GM12801 (cell line): ENCODE measurements around the gene ACTA1.

Source experiments
- TF ChIP-seq, protein P1 (sequence below): IDR thresholded peaks from one replicate; pipeline ENCODE4 v1.5.1; 2011; ENCODE audit warnings: control low read depth; ENCODE audit not compliant: insufficient read length; ENCODE audit errors: extremely low read depth

ACTA1 gene

DNA sequence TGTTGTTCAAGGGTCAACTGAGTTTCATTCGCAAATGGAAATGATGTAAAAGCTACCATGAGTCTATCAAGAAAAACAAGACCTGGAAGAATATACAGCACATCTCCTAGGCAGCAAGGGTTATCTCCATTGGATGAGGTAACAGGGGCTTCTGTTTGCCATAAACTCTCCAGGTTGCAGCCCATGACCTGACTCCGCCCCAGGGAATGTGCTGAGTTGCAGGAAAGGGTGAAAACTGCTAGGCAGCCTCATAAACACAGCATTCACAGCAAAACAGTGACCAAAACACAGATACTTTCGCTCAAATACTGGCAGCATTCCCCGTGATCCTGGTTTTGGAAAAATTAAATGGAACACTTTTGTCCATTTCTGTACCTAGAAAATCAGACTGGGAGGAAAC lies 20.2 kb upstream of the ACTA1 start:
- TF ChIP-seq, protein P1, sequence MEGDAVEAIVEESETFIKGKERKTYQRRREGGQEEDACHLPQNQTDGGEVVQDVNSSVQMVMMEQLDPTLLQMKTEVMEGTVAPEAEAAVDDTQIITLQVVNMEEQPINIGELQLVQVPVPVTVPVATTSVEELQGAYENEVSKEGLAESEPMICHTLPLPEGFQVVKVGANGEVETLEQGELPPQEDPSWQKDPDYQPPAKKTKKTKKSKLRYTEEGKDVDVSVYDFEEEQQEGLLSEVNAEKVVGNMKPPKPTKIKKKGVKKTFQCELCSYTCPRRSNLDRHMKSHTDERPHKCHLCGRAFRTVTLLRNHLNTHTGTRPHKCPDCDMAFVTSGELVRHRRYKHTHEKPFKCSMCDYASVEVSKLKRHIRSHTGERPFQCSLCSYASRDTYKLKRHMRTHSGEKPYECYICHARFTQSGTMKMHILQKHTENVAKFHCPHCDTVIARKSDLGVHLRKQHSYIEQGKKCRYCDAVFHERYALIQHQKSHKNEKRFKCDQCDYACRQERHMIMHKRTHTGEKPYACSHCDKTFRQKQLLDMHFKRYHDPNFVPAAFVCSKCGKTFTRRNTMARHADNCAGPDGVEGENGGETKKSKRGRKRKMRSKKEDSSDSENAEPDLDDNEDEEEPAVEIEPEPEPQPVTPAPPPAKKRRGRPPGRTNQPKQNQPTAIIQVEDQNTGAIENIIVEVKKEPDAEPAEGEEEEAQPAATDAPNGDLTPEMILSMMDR: no peak

DNA sequence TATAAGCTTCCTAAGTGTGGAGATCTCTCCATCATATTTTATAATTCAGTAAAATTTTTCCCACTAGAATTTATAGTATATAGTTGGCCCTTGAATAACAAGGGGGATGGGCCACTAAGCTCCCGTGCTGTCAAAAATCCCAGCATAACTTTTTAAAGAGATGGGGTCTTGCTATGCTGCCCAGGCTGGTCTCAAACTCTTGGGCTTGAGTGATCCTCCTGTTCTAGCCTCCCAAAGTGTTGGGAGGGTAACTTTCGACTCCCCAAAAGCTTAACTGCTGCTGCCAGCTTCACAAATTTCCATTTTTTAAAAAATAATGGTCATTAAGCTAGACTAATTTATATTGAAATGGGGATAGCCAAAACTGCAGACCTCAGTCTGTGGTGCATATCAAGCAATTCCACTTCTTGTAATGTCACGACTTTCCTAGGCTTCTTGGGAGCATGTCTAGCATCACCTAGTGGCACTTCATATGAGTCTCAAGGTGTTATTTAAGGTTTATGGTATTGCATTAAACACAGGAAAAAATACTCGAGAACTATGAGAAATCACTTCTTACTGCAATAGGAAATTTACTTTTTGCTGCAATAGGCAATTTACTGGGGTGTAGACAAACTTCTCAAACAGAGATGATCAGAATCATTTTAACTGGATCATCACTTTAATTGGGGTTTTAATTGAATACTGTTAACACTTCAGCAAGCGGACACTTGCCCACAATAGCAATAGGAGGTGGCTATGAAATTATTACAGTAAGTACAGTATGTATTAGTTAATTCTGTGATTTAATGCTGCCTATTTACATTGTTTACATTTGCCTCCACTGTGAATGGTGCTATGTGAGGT lies 19.3 kb upstream of the ACTA1 start:
- TF ChIP-seq, protein P1: no peak

DNA sequence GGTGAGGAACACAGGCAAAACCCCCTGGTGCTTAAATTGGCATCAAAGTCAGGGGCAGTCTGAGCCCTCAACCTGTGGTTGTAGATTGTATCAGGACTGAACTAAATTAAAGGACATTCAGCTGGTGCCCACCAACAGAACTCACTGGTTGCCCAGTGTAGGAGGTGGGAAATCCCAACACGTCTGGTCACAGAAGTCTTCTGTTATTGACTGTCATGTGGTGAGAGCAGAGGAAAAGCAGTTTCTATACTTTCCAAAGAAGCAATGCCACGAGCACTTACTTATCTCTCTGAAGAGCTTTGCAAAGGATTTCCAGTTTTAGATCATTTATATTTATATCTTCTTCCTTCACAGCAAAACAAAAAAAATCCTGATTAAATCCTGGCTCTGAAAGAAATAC lies 15.0 kb upstream of the ACTA1 start:
- TF ChIP-seq, protein P1: no peak

DNA sequence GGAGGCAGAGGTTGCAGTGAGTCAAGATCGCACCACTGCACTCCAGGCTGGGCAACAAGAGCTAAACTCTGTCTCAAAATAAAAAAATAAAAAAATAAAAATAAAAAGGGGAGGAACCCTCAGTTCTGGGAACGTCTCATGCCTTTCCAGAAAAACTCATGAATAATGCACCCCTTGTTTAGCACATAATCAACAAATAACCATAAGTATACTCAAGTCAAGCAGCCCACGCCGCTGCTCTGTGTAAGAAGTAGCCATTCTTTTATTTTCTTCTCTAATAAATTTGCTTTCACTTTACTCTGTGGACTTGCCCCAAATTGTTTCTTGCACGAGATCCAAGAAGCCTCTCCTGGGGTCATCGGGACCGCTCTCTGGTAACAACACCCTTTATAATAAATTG lies 14.5 kb upstream of the ACTA1 start:
- TF ChIP-seq, protein P1: no peak

DNA sequence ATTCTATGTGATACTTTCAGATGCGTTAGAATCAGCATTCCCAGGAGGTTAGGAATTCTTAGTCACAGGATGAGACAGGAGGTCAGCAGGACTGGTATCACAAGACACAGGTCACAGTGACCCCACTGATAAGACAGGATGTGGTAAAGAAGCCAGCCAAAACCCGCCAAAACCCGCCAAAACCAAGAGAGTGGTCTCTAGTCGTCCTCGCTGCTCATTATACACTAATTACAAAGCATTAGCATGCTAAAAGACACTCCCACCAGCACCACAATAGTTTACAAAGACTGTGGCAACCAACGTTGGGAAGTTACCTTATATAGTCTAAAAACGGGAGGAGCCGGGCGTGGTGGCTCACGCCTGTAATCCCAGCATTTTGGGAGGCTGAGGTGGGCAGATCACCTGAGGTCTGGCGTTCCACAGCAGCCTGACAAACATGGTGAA lies 13.9 kb upstream of the ACTA1 start:
- TF ChIP-seq, protein P1: no peak

DNA sequence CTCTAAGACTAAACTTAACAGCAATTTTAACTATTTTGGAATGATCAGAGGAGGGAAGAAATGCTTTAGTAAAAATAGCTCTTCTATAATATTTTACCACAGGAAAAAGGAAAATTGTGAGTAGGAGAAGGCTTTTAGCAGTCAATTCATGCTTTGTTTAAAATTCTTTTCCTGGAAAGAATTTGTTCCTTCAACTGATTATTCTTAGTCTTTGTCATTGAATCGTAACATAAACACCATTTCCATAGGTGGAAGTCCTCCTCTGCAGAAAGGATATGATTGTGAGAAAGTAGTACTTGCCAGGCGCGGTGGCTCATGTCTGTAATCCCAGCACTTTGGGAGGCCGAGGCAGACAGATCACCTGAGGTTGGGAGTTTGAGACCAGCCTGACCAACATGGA lies 11.9 kb upstream of the ACTA1 start:
- TF ChIP-seq, protein P1: no peak

DNA sequence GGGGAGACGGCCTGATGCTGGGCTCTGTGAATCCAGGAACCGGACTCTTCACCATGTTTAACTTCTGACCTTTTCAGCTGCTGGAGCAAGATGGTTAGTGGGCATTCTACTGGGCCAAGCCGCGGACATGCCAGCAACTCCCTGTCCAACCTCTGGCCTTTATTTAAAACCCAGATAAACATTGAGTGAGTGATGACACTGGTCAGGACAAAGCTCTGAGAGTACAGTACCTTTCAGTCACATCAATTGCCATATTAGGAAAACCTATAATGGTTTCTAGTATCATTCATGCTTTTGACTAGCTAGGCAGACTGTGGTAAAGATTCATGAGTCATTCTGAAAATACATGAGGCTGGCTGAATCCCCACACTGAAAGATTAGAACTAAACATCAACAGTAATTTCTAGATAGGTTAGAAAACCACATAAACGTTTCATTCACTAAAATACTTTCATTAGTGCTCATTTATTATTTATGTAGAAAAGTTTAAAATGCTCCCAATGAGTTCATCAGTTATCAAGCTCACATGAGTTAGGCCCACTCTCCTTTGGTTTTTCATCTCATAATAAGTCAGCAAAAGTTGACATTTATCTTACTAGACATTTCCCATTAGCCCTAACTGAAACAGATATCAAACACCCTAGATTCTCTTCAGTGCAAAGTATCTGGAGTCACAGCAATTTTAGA lies 7.1 kb upstream of the ACTA1 start:
- TF ChIP-seq, protein P1: no peak
